ENCODE results near the gene CAVIN3. TPM values are rescaled to one million over a fixed set of nuclear protein-coding genes. Genes with fewer than 3 reads are reported as not detected.

CAVIN3 gene
- total RNA-seq, 1 experiment from 2014 or later = 18.6 TPM

GRCh38 chr11:6353367-6353987 is 33.2 kb upstream of the CAVIN3 start:
- ChIA-PET POLR2A (interaction anchor here (1.4 kb wide), 1 partner anchor 10 kb away, joined by 4 read pairs; no protein-coding TSS in a partner anchor), RAD21 (ENCODE audit: low non-redundant PET in 1 of 2, low total read pairs in 2 of 2, uncharacterized antibody in 2 of 2, unreplicated experiment in 2 of 2) (interaction anchor here in 1 of 2 experiments (0.7 to 0.9 kb wide), 2 partner anchors 9 to 33 kb away, joined by 3 read pairs; partner anchors contain the start of gene CAVIN3), CTCF (interaction anchor here (0.6 to 5.1 kb wide), 22 partner anchors 8 to 877 kb away, joined by 3 to 67 read pairs (median 5); partner anchors contain the start of genes APBB1, CAVIN3, FHIP1B and TRIM5)
- H3K36me3 ChIP-seq (ENCODE audit: control insufficient read depth in 1 of 2, insufficient read depth in 2 of 2, low read length in 2 of 2) = no peaks in the 10 kb centered on the region
- intact Hi-C loops (cut with micrococcal nuclease) = loop anchor here (1.0 to 10.0 kb wide), 5 partner anchors 55 to 539 kb away; no protein-coding TSS in a partner anchor
- H3K9me2 ChIP-seq (ENCODE audit: insufficient read depth) = 0 out of 2 replicates have a peak, but pooled peaks cover 3% of the 10 kb centered on the region
- no peak overlapping the region for H3K9ac ChIP-seq (ENCODE audit: low read length)
- H3K27ac ChIP-seq (ENCODE audit: low read depth, low read length) = no peak overlapping the region
- H3K4me3 ChIP-seq (replicated peaks in 1 of 2; ENCODE audit: low read depth in 1 of 2, low read length in 2 of 2) = no peak overlapping the region
- no peaks in the 10 kb centered on the region for H4K20me1 ChIP-seq (ENCODE audit: insufficient read depth)
- DNase-seq (ENCODE audit: low read depth, low spot score) = peak; percentile 88
- H3K4me1 ChIP-seq (ENCODE audit: control insufficient read depth in 1 of 2, insufficient read depth in 2 of 2, low read length in 2 of 2) = peaks cover 5 to 16% of the 10 kb centered on the region in 2 experiments; a peak in 3 of 4 replicates
- BruUV-seq (replicated peaks) = no TSS peak
- H3K27me3 ChIP-seq (ENCODE audit: insufficient read depth, low read length) = no peaks in the 10 kb centered on the region
- no peaks in the 10 kb centered on the region for H3K9me3 ChIP-seq (ENCODE audit: control insufficient read depth in 1 of 2, insufficient read depth in 1 of 2, low read depth in 1 of 2, low read length in 2 of 2)
- no peak overlapping the region for H3K4me2 ChIP-seq (ENCODE audit: low read length)
- H3K79me2 ChIP-seq (ENCODE audit: insufficient read depth, low read length) = no peaks in the 10 kb centered on the region
- no peak overlapping the region for H2AFZ ChIP-seq (ENCODE audit: low read depth, low read length, poor library complexity, severe bottlenecking)
- peak; percentile 81 for ATAC-seq
- 0 out of 2 replicates have a peak, but pooled peaks have one; percentile 51 for TF ChIP-seq POLR2AphosphoS5 (IDR thresholded peaks at IDR 0.05; ENCODE audit: low read depth, low read length)
- no peak for TF ChIP-seq SRF (IDR thresholded peaks at IDR 0.05; ENCODE audit: low read depth)
- TF ChIP-seq, protein P1, sequence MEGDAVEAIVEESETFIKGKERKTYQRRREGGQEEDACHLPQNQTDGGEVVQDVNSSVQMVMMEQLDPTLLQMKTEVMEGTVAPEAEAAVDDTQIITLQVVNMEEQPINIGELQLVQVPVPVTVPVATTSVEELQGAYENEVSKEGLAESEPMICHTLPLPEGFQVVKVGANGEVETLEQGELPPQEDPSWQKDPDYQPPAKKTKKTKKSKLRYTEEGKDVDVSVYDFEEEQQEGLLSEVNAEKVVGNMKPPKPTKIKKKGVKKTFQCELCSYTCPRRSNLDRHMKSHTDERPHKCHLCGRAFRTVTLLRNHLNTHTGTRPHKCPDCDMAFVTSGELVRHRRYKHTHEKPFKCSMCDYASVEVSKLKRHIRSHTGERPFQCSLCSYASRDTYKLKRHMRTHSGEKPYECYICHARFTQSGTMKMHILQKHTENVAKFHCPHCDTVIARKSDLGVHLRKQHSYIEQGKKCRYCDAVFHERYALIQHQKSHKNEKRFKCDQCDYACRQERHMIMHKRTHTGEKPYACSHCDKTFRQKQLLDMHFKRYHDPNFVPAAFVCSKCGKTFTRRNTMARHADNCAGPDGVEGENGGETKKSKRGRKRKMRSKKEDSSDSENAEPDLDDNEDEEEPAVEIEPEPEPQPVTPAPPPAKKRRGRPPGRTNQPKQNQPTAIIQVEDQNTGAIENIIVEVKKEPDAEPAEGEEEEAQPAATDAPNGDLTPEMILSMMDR (IDR thresholded peaks at IDR 0.05 in 2 of 3, conservative IDR thresholded peaks at IDR 0.05 in 1 of 3; ENCODE audit: borderline replicate concordance in 1 of 3, insufficient read depth in 1 of 3, low read depth in 2 of 3, low read length in 2 of 3) = peak; percentile 92 to 99 (median 98)
- TF ChIP-seq, protein P2, sequence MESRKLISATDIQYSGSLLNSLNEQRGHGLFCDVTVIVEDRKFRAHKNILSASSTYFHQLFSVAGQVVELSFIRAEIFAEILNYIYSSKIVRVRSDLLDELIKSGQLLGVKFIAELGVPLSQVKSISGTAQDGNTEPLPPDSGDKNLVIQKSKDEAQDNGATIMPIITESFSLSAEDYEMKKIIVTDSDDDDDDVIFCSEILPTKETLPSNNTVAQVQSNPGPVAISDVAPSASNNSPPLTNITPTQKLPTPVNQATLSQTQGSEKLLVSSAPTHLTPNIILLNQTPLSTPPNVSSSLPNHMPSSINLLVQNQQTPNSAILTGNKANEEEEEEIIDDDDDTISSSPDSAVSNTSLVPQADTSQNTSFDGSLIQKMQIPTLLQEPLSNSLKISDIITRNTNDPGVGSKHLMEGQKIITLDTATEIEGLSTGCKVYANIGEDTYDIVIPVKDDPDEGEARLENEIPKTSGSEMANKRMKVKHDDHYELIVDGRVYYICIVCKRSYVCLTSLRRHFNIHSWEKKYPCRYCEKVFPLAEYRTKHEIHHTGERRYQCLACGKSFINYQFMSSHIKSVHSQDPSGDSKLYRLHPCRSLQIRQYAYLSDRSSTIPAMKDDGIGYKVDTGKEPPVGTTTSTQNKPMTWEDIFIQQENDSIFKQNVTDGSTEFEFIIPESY (IDR thresholded peaks at IDR 0.05; ENCODE audit: extremely low read depth, insufficient replicate concordance, low read length) = no peak
- TF ChIP-seq RAD21 (IDR thresholded peaks at IDR 0.05; ENCODE audit: low read depth) = peak; percentile 99

All from HCT116 (cell line).